Liver (tissue), 9 donors: ENCODE data around the gene GLOD5. TPM values are rescaled to one million over a fixed set of nuclear protein-coding genes. Genes with fewer than 3 reads are reported as not detected.

Experiments
- DNase-seq: peaks from one replicate; pipeline ENCODE4 v3.0.0-alpha.2; 2017; ENCODE audit warnings: low spot score
- H3K27ac ChIP-seq, 2 donors: one replicate each; pipeline ENCODE4 v1.7.0; 2013; ENCODE audit warnings: inconsistent platforms in 2 of 2, low read length in 2 of 2, control low read depth in 1 of 2, low read depth in 1 of 2, mild to moderate bottlenecking in 1 of 2
- H3K27me3 ChIP-seq, 4 donors: one replicate each; pipeline versions ENCODE4 v1.6.1 to v1.7.0; 2013; ENCODE audit warnings: low read length in 3 of 4, inconsistent platforms in 1 of 4, mild to moderate bottlenecking in 1 of 4, moderate library complexity in 1 of 4; ENCODE audit not compliant: control insufficient read depth in 4 of 4, insufficient read depth in 4 of 4
- H3K36me3 ChIP-seq, 4 donors: one replicate each; pipeline versions ENCODE4 v1.6.1 to v1.7.0; 2013; ENCODE audit warnings: low read length in 3 of 4, mild to moderate bottlenecking in 3 of 4, low read depth in 1 of 4, moderate library complexity in 1 of 4; ENCODE audit not compliant: control insufficient read depth in 4 of 4, insufficient read depth in 3 of 4
- H3K4me1 ChIP-seq, 4 donors: one replicate each; pipeline versions ENCODE4 v1.6.1 to v1.7.0; 2013; ENCODE audit warnings: low read length in 3 of 4, mild to moderate bottlenecking in 3 of 4, moderate library complexity in 1 of 4; ENCODE audit not compliant: control insufficient read depth in 4 of 4, insufficient read depth in 4 of 4
- H3K4me3 ChIP-seq, 3 donors: one replicate each; pipeline versions ENCODE4 v1.6.1 to v1.7.0; 2013; ENCODE audit warnings: low read length in 3 of 3, control low read depth in 1 of 3, low read depth in 1 of 3, mild to moderate bottlenecking in 1 of 3
- H3K9ac ChIP-seq, 2 donors: one replicate each; pipeline ENCODE4 v1.7.0; 2013; ENCODE audit warnings: low read length in 2 of 2, mild to moderate bottlenecking in 2 of 2, moderate library complexity in 2 of 2, control low read depth in 1 of 2, low read depth in 1 of 2
- H3K9me3 ChIP-seq, 4 donors: one replicate each; pipeline versions ENCODE4 v1.6.1 to v1.7.0; 2013; ENCODE audit warnings: low read length in 3 of 4; ENCODE audit not compliant: control insufficient read depth in 4 of 4
- EGR1 ChIP-seq, 2 donors: IDR thresholded peaks; 2 replicates each; pipeline ENCODE4 v1.6.1; 2016 to 2018; ENCODE audit warnings: antibody characterized with exemption in 2 of 2, low read depth in 2 of 2
- FOXA1 ChIP-seq: IDR thresholded peaks from 2 replicates; pipeline ENCODE4 v1.6.1; 2016; ENCODE audit warnings: antibody characterized with exemption
- FOXA2 ChIP-seq: IDR thresholded peaks from 2 replicates; pipeline ENCODE4 v1.6.1; 2016; ENCODE audit warnings: antibody characterized with exemption
- GABPA ChIP-seq, 2 donors: IDR thresholded peaks in 1 of 2; conservative IDR thresholded peaks in 1 of 2; 2 replicates each; pipeline ENCODE4 v1.6.1; 2016; ENCODE audit warnings: antibody characterized with exemption in 2 of 2, mild to moderate bottlenecking in 1 of 2, moderate library complexity in 1 of 2
- HNF4A ChIP-seq, 2 donors: conservative IDR thresholded peaks; 2 replicates each; pipeline ENCODE4 v1.6.1; 2016; ENCODE audit warnings: antibody characterized with exemption in 2 of 2, mild to moderate bottlenecking in 2 of 2
- HNF4G ChIP-seq: IDR thresholded peaks from 2 replicates; pipeline ENCODE4 v1.6.1; 2016; ENCODE audit warnings: antibody characterized with exemption
- JUND ChIP-seq, 2 donors: IDR thresholded peaks; 2 replicates each; pipeline ENCODE4 v1.6.1; 2016; ENCODE audit warnings: antibody characterized with exemption in 2 of 2
- NR2F2 ChIP-seq: IDR thresholded peaks from 2 replicates; pipeline ENCODE4 v1.6.1; 2016; ENCODE audit warnings: antibody characterized with exemption
- RAD21 ChIP-seq, 2 donors: IDR thresholded peaks; 2 replicates each; pipeline ENCODE4 v1.6.1; 2016; ENCODE audit warnings: antibody characterized with exemption in 2 of 2, mild to moderate bottlenecking in 2 of 2
- RXRA ChIP-seq, 2 donors: IDR thresholded peaks; 2 replicates each; pipeline ENCODE4 v1.6.1; 2017 to 2018; ENCODE audit warnings: antibody characterized with exemption in 2 of 2, mild to moderate bottlenecking in 1 of 2
- SP1 ChIP-seq: IDR thresholded peaks from 2 replicates; pipeline ENCODE4 v1.6.1; 2018; ENCODE audit warnings: antibody characterized with exemption, mild to moderate bottlenecking
- TAF1 ChIP-seq: conservative IDR thresholded peaks from 2 replicates; pipeline ENCODE4 v1.6.1; 2016; ENCODE audit warnings: antibody characterized with exemption, mild to moderate bottlenecking
- YY1 ChIP-seq: IDR thresholded peaks from 2 replicates; pipeline ENCODE4 v1.6.1; 2016; ENCODE audit warnings: antibody characterized with exemption, mild to moderate bottlenecking
- ZBTB33 ChIP-seq: IDR thresholded peaks from 2 replicates; pipeline ENCODE4 v1.6.1; 2016; ENCODE audit warnings: antibody characterized with exemption
- WGBS: extraction: QIAGEN DNeasy Blood & Tissue Kit; methylation state at CpG from one replicate; pipeline ENCODE4 v1.1.7; 2013; 5-methylcytosine and 5-hydroxymethylcytosine counted together
- polyA plus RNA-seq, 2 donors: library from polyadenylated mRNA; stranded (reverse) in 1 of 2; unstranded in 1 of 2; fragments of 200-250 nt in 1 of 2; fragments of >200 nt in 1 of 2; fragmentation: Nextera tagmentation in 1 of 2; extraction: Ambion mirVana in 1 of 2; gene quantifications; one replicate each; pipeline versions ENCODE4 v1.2.1 to v1.2.3, GENCODE V29; 2013 to 2015
- total RNA-seq, 2 donors: library from RNA; depleted of rRNA; stranded (reverse); fragments of >200 nt; gene quantifications; one replicate each; pipeline ENCODE4 v1.2.3, GENCODE V29; 2014
- TF ChIP-seq, protein P1 (sequence below): IDR thresholded peaks from 2 replicates; pipeline ENCODE4 v1.6.1; 2016; ENCODE audit warnings: antibody characterized with exemption
- TF ChIP-seq, protein P2 (sequence below): IDR thresholded peaks from 2 replicates; pipeline ENCODE4 v1.6.1; 2016; ENCODE audit warnings: antibody characterized with exemption, mild to moderate bottlenecking
- TF ChIP-seq, protein P3 (sequence below): IDR thresholded peaks from 2 replicates; pipeline ENCODE4 v1.6.1; 2016; ENCODE audit warnings: antibody characterized with exemption
- TF ChIP-seq, protein P4 (sequence below): fragments of 150-350 bp; IDR thresholded peaks from 2 replicates; pipeline ENCODE4 v1.5.1; 2017; ENCODE audit warnings: improper control_type of control experiment, low read depth, low read length; ENCODE audit not compliant: missing input control
- donor health status: healthy.
- donor health status: healthy.
- donor health status: healthy.
- donor health status: healthy.
- donor health status: healthy.

GLOD5 gene
- total and polyA plus RNA-seq, 4 donors, result 0.67 to 3.4 (median 2.1) TPM; not detected in 1

GRCh38 chrX:48818098-48818497 is 56.6 kb downstream of the GLOD5 start (continued):
- no peak for TF ChIP-seq ZBTB33
- TF ChIP-seq, protein P1, sequence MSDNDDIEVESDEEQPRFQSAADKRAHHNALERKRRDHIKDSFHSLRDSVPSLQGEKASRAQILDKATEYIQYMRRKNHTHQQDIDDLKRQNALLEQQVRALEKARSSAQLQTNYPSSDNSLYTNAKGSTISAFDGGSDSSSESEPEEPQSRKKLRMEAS, result no peak
- TF ChIP-seq, protein P2, sequence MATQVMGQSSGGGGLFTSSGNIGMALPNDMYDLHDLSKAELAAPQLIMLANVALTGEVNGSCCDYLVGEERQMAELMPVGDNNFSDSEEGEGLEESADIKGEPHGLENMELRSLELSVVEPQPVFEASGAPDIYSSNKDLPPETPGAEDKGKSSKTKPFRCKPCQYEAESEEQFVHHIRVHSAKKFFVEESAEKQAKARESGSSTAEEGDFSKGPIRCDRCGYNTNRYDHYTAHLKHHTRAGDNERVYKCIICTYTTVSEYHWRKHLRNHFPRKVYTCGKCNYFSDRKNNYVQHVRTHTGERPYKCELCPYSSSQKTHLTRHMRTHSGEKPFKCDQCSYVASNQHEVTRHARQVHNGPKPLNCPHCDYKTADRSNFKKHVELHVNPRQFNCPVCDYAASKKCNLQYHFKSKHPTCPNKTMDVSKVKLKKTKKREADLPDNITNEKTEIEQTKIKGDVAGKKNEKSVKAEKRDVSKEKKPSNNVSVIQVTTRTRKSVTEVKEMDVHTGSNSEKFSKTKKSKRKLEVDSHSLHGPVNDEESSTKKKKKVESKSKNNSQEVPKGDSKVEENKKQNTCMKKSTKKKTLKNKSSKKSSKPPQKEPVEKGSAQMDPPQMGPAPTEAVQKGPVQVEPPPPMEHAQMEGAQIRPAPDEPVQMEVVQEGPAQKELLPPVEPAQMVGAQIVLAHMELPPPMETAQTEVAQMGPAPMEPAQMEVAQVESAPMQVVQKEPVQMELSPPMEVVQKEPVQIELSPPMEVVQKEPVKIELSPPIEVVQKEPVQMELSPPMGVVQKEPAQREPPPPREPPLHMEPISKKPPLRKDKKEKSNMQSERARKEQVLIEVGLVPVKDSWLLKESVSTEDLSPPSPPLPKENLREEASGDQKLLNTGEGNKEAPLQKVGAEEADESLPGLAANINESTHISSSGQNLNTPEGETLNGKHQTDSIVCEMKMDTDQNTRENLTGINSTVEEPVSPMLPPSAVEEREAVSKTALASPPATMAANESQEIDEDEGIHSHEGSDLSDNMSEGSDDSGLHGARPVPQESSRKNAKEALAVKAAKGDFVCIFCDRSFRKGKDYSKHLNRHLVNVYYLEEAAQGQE, result no peak

DNA sequence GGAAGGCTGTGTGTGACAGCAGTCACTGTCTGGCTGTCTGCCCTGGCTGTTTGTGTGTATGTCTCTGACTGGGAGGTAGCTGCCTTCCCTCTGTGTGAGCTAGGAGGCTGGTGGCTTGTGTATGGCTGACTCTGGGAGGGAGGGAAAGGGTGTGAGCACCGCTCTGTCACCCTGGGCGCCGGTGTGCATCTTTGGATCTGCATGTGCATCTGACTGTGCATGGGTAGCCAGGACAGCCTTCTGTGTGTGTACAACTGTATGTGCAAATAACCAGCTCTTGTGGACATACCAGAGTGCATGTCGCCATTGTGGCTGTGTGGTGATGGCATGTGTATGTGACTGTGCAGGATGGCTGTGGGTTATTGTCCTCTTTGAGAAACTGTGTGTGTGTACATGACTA is 57.3 kb downstream of the GLOD5 start:
- WGBS, result over 99% methylated on average over 4 of the region's 4 CpGs
- no peak for DNase-seq
- Histone ChIP-seq H3K27ac (no peak overlapping the region), H3K36me3 (peaks cover 12 to 75% (median 21%) of the 10 kb centered on the region in 4 donors), H3K27me3 (no peaks in the 10 kb centered on the region), H3K9ac (no peak overlapping the region), H3K9me3 (no peaks in the 10 kb centered on the region), H3K4me3 (no peak overlapping the region), H3K4me1 (peaks cover 0 to 5% (median 1%) of the 10 kb centered on the region in 4 donors)
- TF ChIP-seq HNF4G (no peak), EGR1 (IDR thresholded peaks at IDR 0.05; ENCODE audit: low read depth in 2 of 2) (no peak), TAF1 (no peak), FOXA2 (no peak), FOXA1 (no peak), ZBTB33 (no peak), NR2F2 (no peak), GABPA (IDR thresholded peaks at IDR 0.05 in 1 of 2, conservative IDR thresholded peaks at IDR 0.05 in 1 of 2) (no peak), YY1 (no peak), SP1 (no peak), JUND (IDR thresholded peaks at IDR 0.05) (no peak), HNF4A (conservative IDR thresholded peaks at IDR 0.05) (no peak), RXRA (IDR thresholded peaks at IDR 0.05) (no peak), RAD21 (IDR thresholded peaks at IDR 0.05) (no peak)
- TF ChIP-seq, protein P3, sequence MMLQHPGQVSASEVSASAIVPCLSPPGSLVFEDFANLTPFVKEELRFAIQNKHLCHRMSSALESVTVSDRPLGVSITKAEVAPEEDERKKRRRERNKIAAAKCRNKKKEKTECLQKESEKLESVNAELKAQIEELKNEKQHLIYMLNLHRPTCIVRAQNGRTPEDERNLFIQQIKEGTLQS, result no peak
- TF ChIP-seq, protein P2, result no peak
- TF ChIP-seq, protein P4, sequence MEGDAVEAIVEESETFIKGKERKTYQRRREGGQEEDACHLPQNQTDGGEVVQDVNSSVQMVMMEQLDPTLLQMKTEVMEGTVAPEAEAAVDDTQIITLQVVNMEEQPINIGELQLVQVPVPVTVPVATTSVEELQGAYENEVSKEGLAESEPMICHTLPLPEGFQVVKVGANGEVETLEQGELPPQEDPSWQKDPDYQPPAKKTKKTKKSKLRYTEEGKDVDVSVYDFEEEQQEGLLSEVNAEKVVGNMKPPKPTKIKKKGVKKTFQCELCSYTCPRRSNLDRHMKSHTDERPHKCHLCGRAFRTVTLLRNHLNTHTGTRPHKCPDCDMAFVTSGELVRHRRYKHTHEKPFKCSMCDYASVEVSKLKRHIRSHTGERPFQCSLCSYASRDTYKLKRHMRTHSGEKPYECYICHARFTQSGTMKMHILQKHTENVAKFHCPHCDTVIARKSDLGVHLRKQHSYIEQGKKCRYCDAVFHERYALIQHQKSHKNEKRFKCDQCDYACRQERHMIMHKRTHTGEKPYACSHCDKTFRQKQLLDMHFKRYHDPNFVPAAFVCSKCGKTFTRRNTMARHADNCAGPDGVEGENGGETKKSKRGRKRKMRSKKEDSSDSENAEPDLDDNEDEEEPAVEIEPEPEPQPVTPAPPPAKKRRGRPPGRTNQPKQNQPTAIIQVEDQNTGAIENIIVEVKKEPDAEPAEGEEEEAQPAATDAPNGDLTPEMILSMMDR, result no peak
- TF ChIP-seq, protein P1, result no peak
